H9 (cell line): ENCODE measurements around the gene SLC36A3. TPM values are rescaled to one million over a fixed set of nuclear protein-coding genes. Genes with fewer than 3 reads are reported as not detected.

Experiments used
- DNase-seq: peaks from one replicate; pipeline ENCODE4 v3.0.0-alpha.2; 2017
- H2AFZ ChIP-seq: one replicate; pipeline ENCODE4 v1.6.1; 2013; ENCODE audit warnings: mild to moderate bottlenecking, low read length, control low read depth, moderate library complexity
- H2AK5ac ChIP-seq: 2 replicates; pipeline ENCODE4 v1.6.1; 2013; ENCODE audit warnings: low read length, control low read depth, mixed read lengths; ENCODE audit not compliant: insufficient read length
- H2BK120ac ChIP-seq: one replicate; pipeline ENCODE4 v1.6.1; 2013; ENCODE audit warnings: low read depth, mild to moderate bottlenecking, low read length, control low read depth, inconsistent platforms; ENCODE audit not compliant: poor library complexity, severe bottlenecking
- H2BK12ac ChIP-seq: 2 replicates; pipeline ENCODE4 v1.6.1; 2013; ENCODE audit warnings: low read length, control low read depth, mixed read lengths, low read depth; ENCODE audit not compliant: insufficient read length
- H2BK15ac ChIP-seq: 2 replicates; pipeline ENCODE4 v1.6.1; 2013; ENCODE audit warnings: low read depth, low read length, control low read depth
- H2BK20ac ChIP-seq: one replicate; pipeline ENCODE4 v1.6.1; 2013; ENCODE audit warnings: low read depth, mild to moderate bottlenecking, low read length, control low read depth, inconsistent platforms; ENCODE audit not compliant: poor library complexity, severe bottlenecking
- H2BK5ac ChIP-seq: 2 replicates; pipeline ENCODE4 v1.6.1; 2013; ENCODE audit warnings: low read length, control low read depth, mixed read lengths; ENCODE audit not compliant: insufficient read length
- H3K14ac ChIP-seq: 2 replicates; pipeline ENCODE4 v1.6.1; 2013; ENCODE audit warnings: low read length, control low read depth; ENCODE audit not compliant: insufficient read depth
- H3K18ac ChIP-seq: 2 replicates; pipeline ENCODE4 v1.6.1; 2013; ENCODE audit warnings: low read depth, mild to moderate bottlenecking, mixed read lengths, low read length, control low read depth; ENCODE audit not compliant: insufficient read length
- H3K23ac ChIP-seq: 2 replicates; pipeline ENCODE4 v1.6.1; 2013; ENCODE audit warnings: low read length, control low read depth, mixed read lengths, low read depth; ENCODE audit not compliant: insufficient read length
- H3K23me2 ChIP-seq: 2 replicates; pipeline ENCODE4 v1.6.1; 2013; ENCODE audit warnings: low read depth, mild to moderate bottlenecking, mixed read lengths, low read length, control low read depth; ENCODE audit not compliant: insufficient read length, poor library complexity, severe bottlenecking
- H3K27ac ChIP-seq: 2 replicates; pipeline ENCODE4 v1.5.1; 2013; ENCODE audit warnings: low read length, control low read depth, mixed read lengths, low read depth; ENCODE audit not compliant: insufficient read length
- H3K27me3 ChIP-seq: 2 replicates; pipeline ENCODE4 v1.6.1; 2013; ENCODE audit warnings: low read length, control low read depth, inconsistent platforms; ENCODE audit not compliant: insufficient read depth
- H3K4ac ChIP-seq: 2 replicates; pipeline ENCODE4 v1.6.1; 2013; ENCODE audit warnings: low read depth, mild to moderate bottlenecking, control low read depth, inconsistent platforms, low read length, moderate library complexity
- H3K4me1 ChIP-seq: 2 replicates; pipeline ENCODE4 v1.6.1; 2013; ENCODE audit warnings: low read length, control low read depth, inconsistent platforms; ENCODE audit not compliant: insufficient read depth
- H3K4me2 ChIP-seq: 2 replicates; pipeline ENCODE4 v1.6.1; 2013; ENCODE audit warnings: low read length, control low read depth, mixed read lengths; ENCODE audit not compliant: insufficient read length, insufficient read depth
- H3K56ac ChIP-seq: 2 replicates; pipeline ENCODE4 v1.6.1; 2013; ENCODE audit warnings: low read depth, mild to moderate bottlenecking, mixed read lengths, low read length, control low read depth; ENCODE audit not compliant: insufficient read length
- H3K79me1 ChIP-seq: 2 replicates; pipeline ENCODE4 v1.6.1; 2013; ENCODE audit warnings: low read depth, mild to moderate bottlenecking, moderate library complexity, low read length, control low read depth, inconsistent platforms; ENCODE audit not compliant: insufficient read depth, poor library complexity, severe bottlenecking
- H3K79me2 ChIP-seq: 2 replicates; pipeline ENCODE4 v1.6.1; 2013; ENCODE audit warnings: low read length, control low read depth, inconsistent platforms; ENCODE audit not compliant: insufficient read depth
- H3K9ac ChIP-seq: 2 replicates; pipeline ENCODE4 v1.6.1; 2013; ENCODE audit warnings: low read length, control low read depth, mixed read lengths; ENCODE audit not compliant: insufficient read length; ENCODE audit errors: extremely low read depth
- H3K9me3 ChIP-seq: one replicate; pipeline ENCODE4 v1.6.1; 2013; ENCODE audit warnings: low read depth, low read length, inconsistent platforms; ENCODE audit not compliant: control insufficient read depth
- H3T11ph ChIP-seq: one replicate; pipeline ENCODE4 v1.6.1; 2013; ENCODE audit warnings: mild to moderate bottlenecking, low read length, control low read depth, inconsistent platforms
- H4K20me1 ChIP-seq: one replicate; pipeline ENCODE4 v1.6.1; 2013; ENCODE audit not compliant: control insufficient read depth, insufficient read length, insufficient read depth
- H4K5ac ChIP-seq: 2 replicates; pipeline ENCODE4 v1.6.1; 2013; ENCODE audit warnings: low read depth, mild to moderate bottlenecking, mixed read lengths, low read length, control low read depth; ENCODE audit not compliant: insufficient read length
- H4K8ac ChIP-seq: replicated peaks from 2 replicates; pipeline ENCODE4 v1.6.1; 2013; ENCODE audit warnings: low read length, control low read depth, mixed read lengths, low read depth; ENCODE audit not compliant: insufficient read length
- H4K91ac ChIP-seq: 2 replicates; pipeline ENCODE4 v1.6.1; 2013; ENCODE audit warnings: low read depth, mild to moderate bottlenecking, moderate library complexity, mixed read lengths, low read length, control low read depth; ENCODE audit not compliant: insufficient read length
- H3K27ac Mint-ChIP-seq, 3 experiments: 2 replicates in 2 of 3; 3 replicates in 1 of 3; pipeline ENCODE4 v1.8.0; 2020 to 2021; ENCODE audit warnings: mixed read lengths in 3 of 3, mild to moderate bottlenecking in 1 of 3, moderate library complexity in 1 of 3
- H3K27me3 Mint-ChIP-seq: 2 replicates; pipeline ENCODE4 v1.8.0; 2021; ENCODE audit warnings: low read depth, mild to moderate bottlenecking, moderate library complexity, mixed read lengths
- H3K36me3 Mint-ChIP-seq, 3 experiments: 2 replicates in 2 of 3; 3 replicates in 1 of 3; pipeline ENCODE4 v1.8.0; 2020 to 2021; ENCODE audit warnings: low read depth in 3 of 3, mixed read lengths in 3 of 3; ENCODE audit not compliant: insufficient read depth in 1 of 3
- H3K4me1 Mint-ChIP-seq, 2 experiments: 2 replicates each; pipeline ENCODE4 v1.8.0; 2020; ENCODE audit warnings: mixed read lengths in 2 of 2
- H3K4me3 Mint-ChIP-seq, 2 experiments: 2 replicates in 1 of 2; 3 replicates in 1 of 2; pipeline ENCODE4 v1.8.0; 2020 to 2021; ENCODE audit warnings: mild to moderate bottlenecking in 2 of 2, mixed read lengths in 2 of 2, moderate library complexity in 1 of 2
- H3K9me3 Mint-ChIP-seq, 2 experiments: 2 replicates in 1 of 2; 3 replicates in 1 of 2; pipeline ENCODE4 v1.8.0; 2020; ENCODE audit warnings: mild to moderate bottlenecking in 2 of 2, mixed read lengths in 2 of 2, moderate library complexity in 1 of 2
- CTCF ChIP-seq: fragments of 200-600 bp; sonication (generic); conservative IDR thresholded peaks from 3 replicates; pipeline ENCODE4 v1.8.0; 2021; ENCODE audit warnings: antibody characterized with exemption, mild to moderate bottlenecking
- WGBS: extraction: QIAGEN DNeasy Blood & Tissue Kit; methylation state at CpG from one replicate; pipeline ENCODE4 v1.1.7; 2013; ENCODE audit warnings: missing lambda C conversion rate, low lambda C conversion rate, mixed read lengths; ENCODE audit not compliant: insufficient read length; ENCODE audit errors: extremely low coverage; 5-methylcytosine and 5-hydroxymethylcytosine counted together
- total RNA-seq: library from RNA; stranded (reverse); gene quantifications from 2 replicates; pipeline ENCODE4 v1.2.1, GENCODE V29; 2021

SLC36A3 gene
- total RNA-seq, 1 experiment from 2014 or later = not detected

- no peak overlapping the region for H2BK5ac ChIP-seq
- H3K36me3 Mint-ChIP-seq = no peaks in the 10 kb centered on the region
- H3K14ac ChIP-seq = no peak overlapping the region
- H3K4me1 Mint-ChIP-seq = peaks cover 12 to 16% of the 10 kb centered on the region in 2 experiments
- H3K18ac ChIP-seq = no peak overlapping the region
- no peak overlapping the region for H3K4me3 Mint-ChIP-seq
- H2BK20ac ChIP-seq = no peak overlapping the region
- no peak overlapping the region for H3T11ph ChIP-seq
- H3K79me1 ChIP-seq = no peaks in the 10 kb centered on the region
- no peak overlapping the region for H3K27ac Mint-ChIP-seq
- no peaks in the 10 kb centered on the region for H3K4me1 ChIP-seq
- no peak overlapping the region for H4K8ac ChIP-seq
- no peak overlapping the region for H4K5ac ChIP-seq
- H2AFZ ChIP-seq = no peak overlapping the region
- peaks cover 57% of the 10 kb centered on the region for H3K27me3 Mint-ChIP-seq
- no peaks in the 10 kb centered on the region for H4K20me1 ChIP-seq
- no peaks in the 10 kb centered on the region for H3K9me3 Mint-ChIP-seq
- no peak overlapping the region for H2AK5ac ChIP-seq
- H2BK12ac ChIP-seq = no peak overlapping the region
- H3K9me3 ChIP-seq = no peaks in the 10 kb centered on the region
- H3K56ac ChIP-seq = no peak overlapping the region
- no peak overlapping the region for H3K23ac ChIP-seq
- H3K4ac ChIP-seq = no peak overlapping the region
- H3K4me2 ChIP-seq = no peak overlapping the region
- TF ChIP-seq CTCF = no peak
- no peak for DNase-seq
- WGBS = no CpG with 5 or more reads among the region's 4 CpGs
- H2BK15ac ChIP-seq = no peak overlapping the region
- H3K79me2 ChIP-seq = no peaks in the 10 kb centered on the region
- no peak overlapping the region for H2BK120ac ChIP-seq
- no peak overlapping the region for H3K27ac ChIP-seq
- no peaks in the 10 kb centered on the region for H3K23me2 ChIP-seq
- H4K91ac ChIP-seq = no peak overlapping the region
- no peak overlapping the region for H3K9ac ChIP-seq
- no peaks in the 10 kb centered on the region for H3K27me3 ChIP-seq
Observed at GRCh38 chr5:151338734-151339133, 35.2 kb upstream of the SLC36A3 start.
